HL-60/S4 treated with retinoic acid at 250 ng/mL for 4 days and 3 days (cell line): ENCODE measurements around the gene C3orf20.

Source experiments
- in situ Hi-C: fragments of 300-500 bp; cut with MboI; formaldehyde crosslinking; loops from 2 replicates; pipeline ENCODE4 v1.7.0; 2022; ENCODE audit warnings: low sequenced_read_pairs

Gene C3orf20

DNA sequence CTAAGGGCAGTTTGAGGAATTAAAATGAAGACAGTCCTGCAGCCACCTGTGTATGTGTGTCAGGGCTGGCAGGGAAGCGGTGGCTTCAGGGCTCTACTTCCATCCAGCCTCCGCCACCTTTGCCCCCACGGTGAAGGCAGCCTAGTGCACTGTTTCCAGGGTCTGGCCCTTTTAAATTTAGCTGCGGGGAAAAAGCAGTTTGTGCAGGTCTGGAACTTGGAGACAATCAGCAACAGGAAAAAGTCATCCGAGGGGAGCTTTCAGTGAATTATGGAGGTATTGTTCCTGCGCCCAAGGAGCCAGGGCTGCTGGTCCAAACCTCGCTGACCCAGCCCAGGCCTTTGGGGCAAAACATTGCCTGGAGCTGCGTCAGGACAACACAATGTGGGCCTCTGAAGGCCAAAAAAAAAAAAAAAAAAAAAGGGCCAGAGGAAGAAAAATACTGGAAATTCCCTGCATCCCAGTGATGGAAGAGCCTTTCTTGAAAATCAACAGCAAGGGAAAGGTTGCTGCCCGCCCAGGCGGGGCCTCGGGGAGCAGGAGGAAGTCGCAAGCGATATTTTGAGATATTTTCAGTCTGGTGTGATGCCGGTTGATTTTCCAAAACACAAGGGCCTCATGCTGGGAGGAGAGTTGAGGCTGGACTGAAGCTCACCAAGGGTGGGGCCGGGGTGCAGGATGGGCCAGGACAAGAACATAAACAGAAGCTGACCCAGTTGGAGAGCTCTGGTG is 118.4 kb downstream of the C3orf20 start:
- in situ Hi-C loops = loop anchor here (10.0 kb wide), 1 partner anchor 122 kb away; no protein-coding TSS in a partner anchor

DNA sequence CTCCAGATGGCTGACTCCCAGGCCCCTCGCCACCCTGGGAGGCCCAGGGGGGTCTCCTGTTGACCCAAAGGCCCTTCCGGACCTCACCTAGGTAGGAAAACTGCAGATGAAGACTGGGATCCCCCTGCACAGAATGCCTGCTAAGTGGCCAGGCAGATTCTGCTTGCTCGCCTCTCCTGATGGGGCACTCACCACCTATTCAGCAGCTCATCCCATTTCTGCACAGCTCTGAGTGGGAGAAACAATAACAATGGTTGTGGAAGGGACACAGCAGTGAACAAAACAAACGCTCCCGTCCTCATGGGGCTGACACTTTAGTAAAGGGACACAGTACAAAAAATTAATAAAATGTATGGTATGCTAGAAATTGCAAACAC is 118.9 kb downstream of the C3orf20 start:
- in situ Hi-C loops = loop anchor here (10.0 kb wide), 1 partner anchor 121 kb away; no protein-coding TSS in a partner anchor

DNA sequence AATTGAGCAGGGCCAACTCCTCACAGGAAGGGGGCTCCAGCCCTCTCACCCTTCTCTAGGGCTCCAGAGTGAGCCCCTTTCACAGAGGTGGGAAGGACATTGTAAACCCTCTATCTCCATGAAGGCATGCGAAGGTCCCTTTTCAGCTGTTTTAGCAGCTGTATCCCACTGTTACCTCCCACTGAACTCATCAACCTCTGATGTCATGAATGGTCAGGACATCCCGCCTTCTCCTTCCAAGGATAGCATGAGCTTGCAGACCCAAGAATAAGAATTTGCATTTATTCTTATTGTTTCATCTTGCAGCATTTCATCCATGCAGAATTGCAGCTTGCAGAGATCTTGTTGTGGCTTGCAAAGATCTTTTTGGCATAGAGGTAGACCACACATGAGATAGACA is 119.5 kb downstream of the C3orf20 start:
- in situ Hi-C loops = loop anchor here (10.0 kb wide), 1 partner anchor 120 kb away; no protein-coding TSS in a partner anchor

DNA sequence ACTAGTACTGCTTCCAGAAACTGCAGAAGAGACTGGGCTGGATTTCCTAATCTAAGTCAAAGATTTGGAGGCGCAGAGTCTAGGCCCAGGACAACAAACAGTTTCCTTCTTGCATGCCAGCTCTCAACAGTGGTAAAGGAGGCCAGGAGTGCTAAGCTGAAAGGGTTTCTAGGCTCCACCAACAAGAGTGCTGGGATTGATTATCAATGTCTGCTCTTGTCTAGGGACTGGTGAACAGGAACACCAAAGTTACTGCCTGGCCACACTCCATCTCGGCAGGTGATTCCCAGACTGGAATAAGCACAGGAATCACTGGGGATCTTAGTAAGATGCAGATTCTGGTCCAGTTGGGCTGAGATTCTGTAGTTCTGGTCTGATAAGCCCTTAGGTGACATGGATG is 121.1 kb downstream of the C3orf20 start:
- in situ Hi-C loops = loop anchor here (10.0 kb wide), 1 partner anchor 119 kb away; no protein-coding TSS in a partner anchor

GRCh38 chr3:14796403-14797077 is 121.6 kb downstream of the C3orf20 start:
- in situ Hi-C loops = loop anchor here (10.0 kb wide), 1 partner anchor 118 kb away; no protein-coding TSS in a partner anchor

DNA sequence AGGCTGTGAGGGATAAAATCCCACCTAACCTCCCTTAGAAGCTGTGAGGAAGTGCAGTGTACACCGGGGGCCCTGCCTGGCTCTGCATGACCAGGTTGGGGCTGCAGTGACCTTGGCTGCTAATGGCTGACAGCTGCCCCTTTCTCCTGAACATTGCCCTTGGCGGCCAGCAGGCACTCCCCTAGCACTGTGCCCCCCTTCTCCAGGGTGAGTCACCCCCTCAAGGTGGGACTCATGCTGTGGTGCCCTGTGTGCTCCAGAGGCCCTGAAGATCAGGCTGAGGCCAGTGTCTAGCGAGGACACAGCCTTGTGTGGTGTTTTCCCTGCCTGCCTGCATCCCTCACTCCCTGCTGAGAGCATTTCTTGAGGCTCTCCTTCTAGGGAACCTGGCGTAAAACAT is 122.8 kb downstream of the C3orf20 start:
- in situ Hi-C loops = loop anchor here (10.0 kb wide), 1 partner anchor 117 kb away; no protein-coding TSS in a partner anchor

GRCh38 chr3:14798231-14798630 is 123.3 kb downstream of the C3orf20 start:
- in situ Hi-C loops = loop anchor here (10.0 kb wide), 1 partner anchor 117 kb away; no protein-coding TSS in a partner anchor

- in situ Hi-C loops = loop anchor here (10.0 kb wide), 1 partner anchor 116 kb away; no protein-coding TSS in a partner anchor
Measured at GRCh38 chr3:14799146-14799545, 124.2 kb downstream of the C3orf20 start.

GRCh38 chr3:14801031-14801430 is 126.1 kb downstream of the C3orf20 start:
- in situ Hi-C loops = no loop called here

GRCh38 chr3:14801668-14802380 is 126.9 kb downstream of the C3orf20 start:
- in situ Hi-C loops = no loop called here

- in situ Hi-C loops = no loop called here
Measured at GRCh38 chr3:14802381-14802731, 127.4 kb downstream of the C3orf20 start.

- in situ Hi-C loops = no loop called here
Measured at GRCh38 chr3:14803101-14803980, 128.4 kb downstream of the C3orf20 start.

GRCh38 chr3:14803981-14804834 is 129.3 kb downstream of the C3orf20 start:
- in situ Hi-C loops = no loop called here

- in situ Hi-C loops = no loop called here
Measured at GRCh38 chr3:14804835-14805780, 130.2 kb downstream of the C3orf20 start.

- in situ Hi-C loops = no loop called here
Measured at GRCh38 chr3:14805961-14806537, 131.1 kb downstream of the C3orf20 start.

DNA sequence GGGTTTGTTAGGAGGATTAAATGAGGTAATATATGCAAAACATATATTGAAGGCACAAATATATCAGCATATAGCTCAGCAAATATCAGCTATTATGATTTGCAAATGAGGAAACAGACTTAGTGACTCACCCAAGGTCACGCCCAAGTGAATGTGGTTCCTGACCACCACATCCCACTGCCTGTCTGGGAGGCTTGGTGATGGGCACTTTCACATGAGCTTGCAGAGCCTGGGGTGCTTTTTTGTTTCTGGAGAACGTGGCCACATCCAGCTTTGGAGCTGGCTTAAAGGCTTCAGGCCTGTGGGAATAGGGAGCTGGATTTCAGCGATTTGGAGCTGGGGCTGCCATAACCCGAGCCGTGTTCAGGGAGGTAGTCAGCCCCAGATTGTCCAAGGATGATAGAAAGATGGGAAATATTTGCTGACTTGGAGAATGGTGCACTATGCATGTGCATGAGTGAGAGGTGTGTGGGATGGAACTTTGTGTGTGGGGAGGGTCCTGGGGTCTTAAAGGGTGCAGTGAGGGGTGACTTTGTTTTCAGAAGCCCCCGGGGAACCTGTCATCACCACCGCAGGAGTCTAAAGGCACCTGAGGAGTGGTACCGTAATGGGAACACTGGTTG is 131.8 kb downstream of the C3orf20 start:
- in situ Hi-C loops = no loop called here

- in situ Hi-C loops = no loop called here
Measured at GRCh38 chr3:14808025-14808424, 133.1 kb downstream of the C3orf20 start.
